NT2/D1 (cell line): ENCODE data around the gene CTTNBP2.

Experiments used
- DNase-seq: peaks from one replicate; pipeline ENCODE4 v3.0.0-alpha.2; 2011; ENCODE audit warnings: low read depth, low spot score
- H3K27me3 ChIP-seq: 2 replicates; pipeline ENCODE4 v1.6.0; 2011; ENCODE audit warnings: mild to moderate bottlenecking; ENCODE audit not compliant: insufficient read length, insufficient read depth
- H3K36me3 ChIP-seq: 2 replicates; pipeline ENCODE4 v1.6.1; 2011; ENCODE audit warnings: mild to moderate bottlenecking, low read length, mixed read lengths; ENCODE audit not compliant: insufficient read depth, insufficient read length
- H3K4me1 ChIP-seq: 2 replicates; pipeline ENCODE4 v1.5.1; 2011; ENCODE audit not compliant: insufficient read depth, insufficient read length
- H3K4me3 ChIP-seq: 2 replicates; pipeline ENCODE4 v1.5.1; 2011; ENCODE audit warnings: low read depth; ENCODE audit not compliant: insufficient read length
- H3K9ac ChIP-seq: 2 replicates; pipeline ENCODE4 v1.6.0; 2011; ENCODE audit warnings: low read depth; ENCODE audit not compliant: insufficient read length
- H3K9me3 ChIP-seq: 2 replicates; pipeline ENCODE4 v1.5.1; 2011; ENCODE audit warnings: mild to moderate bottlenecking, low read length; ENCODE audit not compliant: insufficient read depth
- SUZ12 ChIP-seq: IDR thresholded peaks from 2 replicates; pipeline ENCODE4 v1.6.1; 2011; ENCODE audit not compliant: insufficient read length, insufficient read depth; ENCODE audit errors: extremely low read depth
- YY1 ChIP-seq: IDR thresholded peaks from 2 replicates; pipeline ENCODE4 v1.6.1; 2011; ENCODE audit not compliant: insufficient read length, insufficient read depth
- ZNF274 ChIP-seq: IDR thresholded peaks from 2 replicates; pipeline ENCODE4 v1.6.1; 2011; ENCODE audit warnings: mild to moderate bottlenecking, low read depth, low read length

The CTTNBP2 gene

GRCh38 chr7:117873310-117874190, at the start of gene CTTNBP2:
Gene CTTNBP2, minus strand, starts transcription at chr7:117873441. Its CDS starts 26 bp downstream, at chr7:117873415.
- Histone ChIP-seq H3K4me3 (peak within 1 kb of the TSS; percentile 75), H3K9me3 (no peaks in the 10 kb centered on the region), H3K36me3 (no peaks in the 10 kb centered on the region), H3K27me3 (peaks cover 8% of the 10 kb centered on the region), H3K4me1 (no peaks in the 10 kb centered on the region), H3K9ac (peak within 1 kb of the TSS; percentile 86)
- DNase-seq, result peak; percentile 48
- no peak for TF ChIP-seq ZNF274
- TF ChIP-seq SUZ12, result no peak
- TF ChIP-seq YY1, result no peak

GRCh38 chr7:117916309-117916708, 43.1 kb upstream of the CTTNBP2 start:
- no peaks in the 10 kb centered on the region for H3K27me3 ChIP-seq
- H3K4me3 ChIP-seq, result no peak overlapping the region
- DNase-seq, result no peak
- no peak for TF ChIP-seq SUZ12
- no peak for TF ChIP-seq ZNF274
- no peak for TF ChIP-seq YY1
- no peaks in the 10 kb centered on the region for H3K4me1 ChIP-seq
- H3K36me3 ChIP-seq, result no peaks in the 10 kb centered on the region
- H3K9me3 ChIP-seq, result no peaks in the 10 kb centered on the region
- H3K9ac ChIP-seq, result no peak overlapping the region

- H3K4me1 ChIP-seq, result no peaks in the 10 kb centered on the region
- DNase-seq, result no peak
- no peaks in the 10 kb centered on the region for H3K9me3 ChIP-seq
- no peak overlapping the region for H3K4me3 ChIP-seq
- no peaks in the 10 kb centered on the region for H3K27me3 ChIP-seq
- no peak overlapping the region for H3K9ac ChIP-seq
- no peaks in the 10 kb centered on the region for H3K36me3 ChIP-seq
- TF ChIP-seq YY1 (no peak), SUZ12 (no peak), ZNF274 (no peak)
Observed at GRCh38 chr7:117912421-117912820, 39.2 kb upstream of the CTTNBP2 start.

- no peaks in the 10 kb centered on the region for H3K4me1 ChIP-seq
- no peaks in the 10 kb centered on the region for H3K36me3 ChIP-seq
- H3K27me3 ChIP-seq, result no peaks in the 10 kb centered on the region
- no peak overlapping the region for H3K4me3 ChIP-seq
- H3K9me3 ChIP-seq, result no peaks in the 10 kb centered on the region
- no peak for DNase-seq
- no peak overlapping the region for H3K9ac ChIP-seq
- no peak for TF ChIP-seq ZNF274
- TF ChIP-seq SUZ12, result no peak
- TF ChIP-seq YY1, result no peak
Observed at GRCh38 chr7:117908031-117908795, 35.0 kb upstream of the CTTNBP2 start.

- TF ChIP-seq ZNF274 (no peak), YY1 (no peak), SUZ12 (no peak)
- no peaks in the 10 kb centered on the region for H3K27me3 ChIP-seq
- no peak overlapping the region for H3K4me3 ChIP-seq
- H3K9me3 ChIP-seq, result no peaks in the 10 kb centered on the region
- no peaks in the 10 kb centered on the region for H3K4me1 ChIP-seq
- H3K36me3 ChIP-seq, result no peaks in the 10 kb centered on the region
- DNase-seq, result no peak
- no peak overlapping the region for H3K9ac ChIP-seq
Observed at GRCh38 chr7:117907049-117907640, 33.9 kb upstream of the CTTNBP2 start.

GRCh38 chr7:117902314-117902889, 29.2 kb upstream of the CTTNBP2 start:
- Histone ChIP-seq H3K27me3 (no peaks in the 10 kb centered on the region), H3K36me3 (no peaks in the 10 kb centered on the region), H3K4me3 (no peak overlapping the region), H3K4me1 (no peaks in the 10 kb centered on the region), H3K9ac (no peak overlapping the region), H3K9me3 (no peaks in the 10 kb centered on the region)
- no peak for DNase-seq
- no peak for TF ChIP-seq SUZ12
- TF ChIP-seq ZNF274, result no peak
- TF ChIP-seq YY1, result no peak
